Dendritic cell treated with granulocyte-macrophage colony-stimulating factor and Interleukin-4, amounts not matched to agents 40 ng/mL and 50 ng/mL, for 4 days (primary cell): ENCODE measurements around the gene CCDC201.
"Not testable (repeated sequence)": the region's sequence is repeated elsewhere in the genome, so short reads cannot be mapped to it uniquely, and the experiment has no call there.

Experiments used
- H3K27ac Mint-ChIP-seq: one replicate; pipeline ENCODE4 v1.8.0; 2022; ENCODE audit warnings: mild to moderate bottlenecking, mixed read lengths
- H3K27me3 Mint-ChIP-seq: one replicate; pipeline ENCODE4 v1.8.0; 2022; ENCODE audit warnings: mild to moderate bottlenecking, mixed read lengths
- H3K36me3 Mint-ChIP-seq: one replicate; pipeline ENCODE4 v1.8.0; 2022; ENCODE audit warnings: low read depth, mixed read lengths
- H3K4me1 Mint-ChIP-seq: one replicate; pipeline ENCODE4 v1.8.0; 2022; ENCODE audit warnings: low read depth, mixed read lengths
- H3K4me3 Mint-ChIP-seq: one replicate; pipeline ENCODE4 v1.8.0; 2022; ENCODE audit warnings: mild to moderate bottlenecking, moderate library complexity, mixed read lengths
- H3K9me3 Mint-ChIP-seq: one replicate; pipeline ENCODE4 v1.8.0; 2022; ENCODE audit warnings: mixed read lengths
- intact Hi-C: fragments of 100-400 bp; cut with micrococcal nuclease; formaldehyde crosslinking; loops from one replicate; pipeline ENCODE4 v1.15.0; 2022

The CCDC201 gene

DNA sequence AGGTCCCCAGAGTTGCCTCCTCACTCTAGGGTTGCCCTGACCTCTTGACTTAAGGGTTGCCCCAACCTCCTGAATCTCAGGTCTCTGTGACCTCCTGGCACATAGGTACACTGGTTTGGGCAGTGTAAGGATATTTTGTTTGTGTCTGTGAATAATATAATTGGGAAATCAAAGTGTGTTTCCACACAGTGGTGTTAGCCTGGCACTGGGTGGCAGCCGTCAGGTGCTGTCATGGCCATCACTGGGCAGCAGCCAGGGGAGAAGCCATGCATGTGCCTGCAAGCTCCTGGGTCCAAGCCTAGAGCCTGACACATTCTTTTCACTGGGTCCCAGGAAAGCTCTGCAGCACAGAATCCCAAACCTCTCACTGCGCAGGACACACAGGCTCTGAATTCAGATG, 3.6 kb upstream of the CCDC201 start:
- intact Hi-C loops = no loop called here
- no peaks in the 10 kb centered on the region for H3K36me3 Mint-ChIP-seq
- H3K27me3 Mint-ChIP-seq = no peaks in the 10 kb centered on the region
- no peak overlapping the region for H3K27ac Mint-ChIP-seq
- H3K4me3 Mint-ChIP-seq = no peak overlapping the region
- H3K9me3 Mint-ChIP-seq = no peaks in the 10 kb centered on the region
- H3K4me1 Mint-ChIP-seq = no peaks in the 10 kb centered on the region

DNA sequence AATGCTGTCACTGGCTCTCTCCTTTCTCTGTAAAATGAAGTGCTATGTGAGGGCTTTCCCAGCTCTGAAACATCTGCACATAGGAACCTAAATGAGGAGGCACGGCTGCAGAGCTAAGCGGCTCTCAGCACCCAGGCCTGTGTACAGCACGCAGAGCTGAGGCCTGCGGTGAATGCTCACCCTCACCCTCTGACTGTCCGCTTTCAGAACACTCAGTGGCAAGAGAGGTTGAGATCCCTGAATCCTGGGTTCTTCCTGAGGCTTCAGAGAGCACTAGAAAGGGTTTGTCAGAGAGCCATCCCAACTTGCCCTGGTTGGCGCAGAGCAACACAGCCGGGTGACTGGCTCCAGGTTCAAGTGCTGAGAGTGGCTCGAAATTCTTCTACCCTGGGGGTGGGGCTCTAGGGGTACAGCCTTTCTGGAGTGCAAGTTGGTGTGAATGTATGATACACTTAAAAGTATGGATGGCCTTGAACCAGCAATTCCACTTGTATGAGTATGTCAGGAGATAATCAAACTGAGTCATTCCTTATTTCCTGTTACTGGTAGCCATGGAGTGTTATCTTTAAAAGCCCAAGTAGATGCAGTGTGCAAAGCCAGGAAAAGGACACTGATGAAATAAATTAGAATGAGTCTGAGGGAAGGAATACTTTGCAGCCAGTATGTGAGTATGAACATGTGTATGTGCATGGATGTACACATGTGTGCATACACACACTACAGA, 1.7 kb upstream of the CCDC201 start:
- intact Hi-C loops = no loop called here
- no peaks in the 10 kb centered on the region for H3K36me3 Mint-ChIP-seq
- no peaks in the 10 kb centered on the region for H3K27me3 Mint-ChIP-seq
- no peak overlapping the region for H3K27ac Mint-ChIP-seq
- no peak overlapping the region for H3K4me3 Mint-ChIP-seq
- no peaks in the 10 kb centered on the region for H3K9me3 Mint-ChIP-seq
- H3K4me1 Mint-ChIP-seq = no peaks in the 10 kb centered on the region

DNA sequence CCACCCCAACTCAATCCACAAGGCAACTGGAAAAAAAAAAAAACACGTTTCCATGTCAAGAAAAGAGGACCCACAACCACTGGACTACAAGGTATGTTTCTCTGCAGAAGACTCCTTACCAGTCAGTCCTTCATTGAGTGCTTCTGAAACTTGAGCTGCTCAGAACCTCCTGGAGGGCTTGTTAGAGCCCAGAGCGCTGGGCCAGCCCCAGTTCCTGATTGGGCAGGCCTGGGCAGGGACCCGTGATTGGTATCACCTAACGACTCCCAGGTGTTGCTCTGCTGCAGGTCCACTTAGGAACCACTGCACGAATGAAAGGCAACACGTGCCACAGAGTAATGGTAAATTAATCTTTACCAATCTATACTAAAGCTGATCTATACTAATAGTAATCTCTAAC, 473 bp upstream of the CCDC201 start:
- no peaks in the 10 kb centered on the region for H3K4me1 Mint-ChIP-seq
- H3K36me3 Mint-ChIP-seq = no peaks in the 10 kb centered on the region
- no peaks in the 10 kb centered on the region for H3K27me3 Mint-ChIP-seq
- H3K27ac Mint-ChIP-seq = no peak overlapping the region
- H3K4me3 Mint-ChIP-seq = no peak overlapping the region
- intact Hi-C loops = no loop called here
- no peaks in the 10 kb centered on the region for H3K9me3 Mint-ChIP-seq

- no peak overlapping the region for H3K27ac Mint-ChIP-seq
- no peaks in the 10 kb centered on the region for H3K4me1 Mint-ChIP-seq
- no peaks in the 10 kb centered on the region for H3K36me3 Mint-ChIP-seq
- intact Hi-C loops = no loop called here
- H3K27me3 Mint-ChIP-seq = no peaks in the 10 kb centered on the region
- H3K9me3 Mint-ChIP-seq = no peaks in the 10 kb centered on the region
- H3K4me3 Mint-ChIP-seq = no peak overlapping the region
Observed at GRCh38 chr7:45872116-45873034, 507 bp downstream of the CCDC201 start.

DNA sequence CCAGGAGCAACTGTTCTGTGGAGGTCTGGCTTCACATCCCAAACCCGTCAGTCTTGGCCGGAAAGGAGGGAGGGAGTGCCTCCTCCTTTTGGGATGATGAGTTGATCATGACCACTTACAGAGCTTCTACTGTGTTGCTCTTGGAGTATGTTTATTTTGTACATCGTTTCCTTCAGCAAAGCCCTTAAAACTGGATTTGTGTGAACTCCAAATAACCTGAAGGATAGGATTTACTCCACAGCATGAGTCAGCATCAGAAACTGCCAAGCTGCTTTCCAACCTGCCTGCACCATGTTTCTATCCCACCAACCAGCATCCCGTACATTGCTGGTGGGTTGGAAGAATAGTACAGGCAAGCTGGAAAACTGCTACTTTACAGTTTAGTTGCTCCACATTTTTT, 3.5 kb downstream of the CCDC201 start:
- H3K9me3 Mint-ChIP-seq = no peaks in the 10 kb centered on the region
- no peak overlapping the region for H3K27ac Mint-ChIP-seq
- H3K36me3 Mint-ChIP-seq = no peaks in the 10 kb centered on the region
- no peaks in the 10 kb centered on the region for H3K4me1 Mint-ChIP-seq
- H3K27me3 Mint-ChIP-seq = no peaks in the 10 kb centered on the region
- no peak overlapping the region for H3K4me3 Mint-ChIP-seq
- intact Hi-C loops = no loop called here

DNA sequence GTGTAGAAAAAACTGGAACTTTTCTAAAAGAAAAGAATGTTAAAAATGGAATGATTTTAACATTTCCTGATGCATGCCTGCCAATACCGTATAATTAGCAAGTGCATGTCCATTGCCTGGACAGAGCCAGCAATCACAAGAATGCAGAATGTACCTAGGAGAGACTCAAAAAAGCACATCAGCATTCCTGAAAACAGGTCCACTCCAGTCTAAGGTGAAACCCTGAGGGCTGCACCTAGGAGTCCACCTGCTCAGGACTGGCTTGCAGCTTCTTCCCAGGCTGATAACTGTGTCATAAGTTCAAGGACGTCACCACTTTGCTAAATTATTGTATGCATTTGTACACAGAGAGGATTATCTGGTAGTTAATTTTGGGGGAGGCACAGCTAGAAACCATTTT, 5.4 kb downstream of the CCDC201 start:
- no peak overlapping the region for H3K27ac Mint-ChIP-seq
- H3K27me3 Mint-ChIP-seq = no peaks in the 10 kb centered on the region
- no peaks in the 10 kb centered on the region for H3K9me3 Mint-ChIP-seq
- no peaks in the 10 kb centered on the region for H3K36me3 Mint-ChIP-seq
- no peak overlapping the region for H3K4me3 Mint-ChIP-seq
- intact Hi-C loops = no loop called here
- H3K4me1 Mint-ChIP-seq = no peaks in the 10 kb centered on the region

- H3K4me3 Mint-ChIP-seq = no peak overlapping the region
- H3K27ac Mint-ChIP-seq = no peak overlapping the region
- H3K36me3 Mint-ChIP-seq = no peaks in the 10 kb centered on the region
- H3K27me3 Mint-ChIP-seq = no peaks in the 10 kb centered on the region
- H3K9me3 Mint-ChIP-seq = no peaks in the 10 kb centered on the region
- intact Hi-C loops = no loop called here
- no peaks in the 10 kb centered on the region for H3K4me1 Mint-ChIP-seq
Observed at GRCh38 chr7:45865594-45866410, 7.1 kb downstream of the CCDC201 start.

GRCh38 chr7:45863715-45864114, 9.2 kb downstream of the CCDC201 start:
- no peaks in the 10 kb centered on the region for H3K4me1 Mint-ChIP-seq
- no peaks in the 10 kb centered on the region for H3K9me3 Mint-ChIP-seq
- no peak overlapping the region for H3K4me3 Mint-ChIP-seq
- H3K27me3 Mint-ChIP-seq = no peaks in the 10 kb centered on the region
- no peaks in the 10 kb centered on the region for H3K36me3 Mint-ChIP-seq
- intact Hi-C loops = no loop called here
- no peak overlapping the region for H3K27ac Mint-ChIP-seq

- not testable (repeated sequence) for H3K9me3 Mint-ChIP-seq, H3K4me3 Mint-ChIP-seq, H3K36me3 Mint-ChIP-seq, H3K27ac Mint-ChIP-seq, H3K4me1 Mint-ChIP-seq
- H3K27me3 Mint-ChIP-seq = peaks cover 10% of the 10 kb centered on the region
- intact Hi-C loops = loop anchor here (5.0 to 10.0 kb wide), 2 partner anchors 195 to 702 kb away; partner anchors contain the start of gene RAMP3
Observed at GRCh38 chr7:45856888-45857287, 16.0 kb downstream of the CCDC201 start.

DNA sequence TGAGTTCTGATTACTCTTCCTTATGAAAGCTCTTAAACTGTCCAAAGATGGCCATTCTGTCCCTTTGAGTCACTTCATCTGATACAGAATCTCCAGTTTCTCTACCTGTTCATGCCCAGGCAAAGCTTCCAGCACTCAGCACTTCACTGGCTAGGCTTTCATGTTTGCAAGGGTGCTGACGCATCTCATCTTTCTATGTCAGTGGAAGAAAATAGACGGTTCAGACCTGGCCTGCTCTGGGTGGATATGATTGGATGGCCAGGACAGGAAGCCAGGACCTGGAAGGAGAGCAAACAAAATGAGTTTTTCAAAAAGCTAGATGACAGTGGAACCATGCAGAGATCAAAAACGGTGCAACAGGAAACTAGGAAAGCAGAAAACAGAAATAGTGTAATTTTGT, 17.2 kb downstream of the CCDC201 start:
- not testable (repeated sequence) for H3K4me1 Mint-ChIP-seq, H3K9me3 Mint-ChIP-seq, H3K36me3 Mint-ChIP-seq, H3K27ac Mint-ChIP-seq, H3K4me3 Mint-ChIP-seq
- peaks cover 10% of the 10 kb centered on the region for H3K27me3 Mint-ChIP-seq
- intact Hi-C loops = loop anchor here (5.0 to 10.0 kb wide), 2 partner anchors 193 to 701 kb away; partner anchors contain the start of gene RAMP3

- H3K27ac Mint-ChIP-seq, H3K36me3 Mint-ChIP-seq, H3K9me3 Mint-ChIP-seq, H3K4me3 Mint-ChIP-seq, H3K4me1 Mint-ChIP-seq: not testable (repeated sequence)
- intact Hi-C loops = loop anchor here (10.0 kb wide), 1 partner anchor 699 kb away; the partner anchor contains the start of gene RAMP3
- peaks cover 10% of the 10 kb centered on the region for H3K27me3 Mint-ChIP-seq
Observed at GRCh38 chr7:45853491-45853890, 19.4 kb downstream of the CCDC201 start.

GRCh38 chr7:45852984-45853383, 19.9 kb downstream of the CCDC201 start:
- H3K36me3 Mint-ChIP-seq, H3K4me3 Mint-ChIP-seq, H3K27ac Mint-ChIP-seq, H3K9me3 Mint-ChIP-seq, H3K4me1 Mint-ChIP-seq: not testable (repeated sequence)
- peaks cover 10% of the 10 kb centered on the region for H3K27me3 Mint-ChIP-seq
- intact Hi-C loops = loop anchor here (10.0 kb wide), 1 partner anchor 698 kb away; the partner anchor contains the start of gene RAMP3

DNA sequence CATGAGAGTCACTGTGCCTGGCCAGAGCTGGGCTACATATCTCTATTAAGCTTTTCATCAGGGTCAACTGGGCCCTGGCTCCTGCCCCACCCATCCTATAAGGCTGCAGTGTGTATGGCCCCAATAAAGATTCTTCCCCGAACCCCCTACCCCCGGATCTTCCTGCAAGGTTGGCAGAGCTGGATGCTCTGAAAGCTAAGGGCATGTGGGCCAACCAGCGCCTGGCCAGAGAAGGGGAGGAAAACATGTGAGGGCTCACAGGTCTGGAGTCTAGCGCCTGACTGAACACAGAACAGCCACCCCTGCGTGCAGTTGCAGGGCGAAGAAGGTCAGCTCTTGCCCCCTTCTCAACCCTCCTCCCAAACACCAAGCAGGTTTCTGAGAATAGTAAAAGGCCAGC, 24.1 kb downstream of the CCDC201 start:
- H3K4me1 Mint-ChIP-seq, H3K9me3 Mint-ChIP-seq, H3K27ac Mint-ChIP-seq, H3K27me3 Mint-ChIP-seq, H3K36me3 Mint-ChIP-seq, intact Hi-C loops, H3K4me3 Mint-ChIP-seq: not testable (repeated sequence)

- H3K4me3 Mint-ChIP-seq, H3K9me3 Mint-ChIP-seq, H3K36me3 Mint-ChIP-seq, intact Hi-C loops, H3K27ac Mint-ChIP-seq, H3K27me3 Mint-ChIP-seq, H3K4me1 Mint-ChIP-seq: not testable (repeated sequence)
Observed at GRCh38 chr7:45846536-45846935, 26.3 kb downstream of the CCDC201 start.
